ENCODE measurements around the gene RWDD3. TPM values are rescaled to one million over a fixed set of nuclear protein-coding genes. Genes with fewer than 3 reads are reported as not detected.

RWDD3 gene
- total RNA-seq, 3 donors from 2014 or later (not counting 1 experiment from before 2014, with no cell fraction given), result 8.8 to 15.3 (median 15.2) TPM

GRCh38 chr1:95203908-95204437 lies 30.0 kb upstream of the RWDD3 start:
- 27% methylated on average over 1 of the region's 1 CpG for WGBS (ENCODE audit: insufficient coverage)
- no peak for TF ChIP-seq CTCF (IDR thresholded peaks at IDR 0.05)
- Histone ChIP-seq H3K27me3 (ENCODE audit: control insufficient read depth, insufficient read depth, low read length) (no peaks in the 10 kb centered on the region), H3K9me3 (ENCODE audit: control insufficient read depth, insufficient read depth, low read length) (no peaks in the 10 kb centered on the region), H3K4me1 (ENCODE audit: control insufficient read depth, insufficient read depth, low read length) (no peaks in the 10 kb centered on the region), H3K27ac (ENCODE audit: low read length) (no peak overlapping the region), H3K4me3 (ENCODE audit: low read length) (no peak overlapping the region), H3K36me3 (ENCODE audit: control insufficient read depth, insufficient read depth, low read length) (no peaks in the 10 kb centered on the region)
- no peaks in the 10 kb centered on the region for H3K36me3 Mint-ChIP-seq
- no peak for ATAC-seq
- no peak overlapping the region for H3K4me3 Mint-ChIP-seq
- DNase-seq, result no peak
- no peak overlapping the region for H3K27ac Mint-ChIP-seq
- intact Hi-C loops (cut with micrococcal nuclease), result no loop called here
- H3K27me3 Mint-ChIP-seq (ENCODE audit: low read depth in 2 of 2), result peaks cover 8 to 11% of the 10 kb centered on the region in 2 donors
- no peaks in the 10 kb centered on the region for H3K4me1 Mint-ChIP-seq
- H3K9me3 Mint-ChIP-seq, result no peaks in the 10 kb centered on the region

GRCh38 chr1:95206514-95206913 lies 27.5 kb upstream of the RWDD3 start:
- H3K36me3 ChIP-seq (ENCODE audit: control insufficient read depth, insufficient read depth, low read length), result no peaks in the 10 kb centered on the region
- no peak for DNase-seq
- H3K4me1 ChIP-seq (ENCODE audit: control insufficient read depth, insufficient read depth, low read length), result no peaks in the 10 kb centered on the region
- no CpG with 5 or more reads among the region's 2 CpGs for WGBS (ENCODE audit: insufficient coverage)
- Mint-ChIP-seq H3K36me3 (no peaks in the 10 kb centered on the region), H3K27ac (no peak overlapping the region), H3K9me3 (peaks cover 0 to 2% of the 10 kb centered on the region in 2 donors), H3K4me1 (no peaks in the 10 kb centered on the region), H3K27me3 (ENCODE audit: low read depth in 2 of 2) (peaks cover 8 to 9% of the 10 kb centered on the region in 2 donors), H3K4me3 (no peak overlapping the region)
- no peaks in the 10 kb centered on the region for H3K27me3 ChIP-seq (ENCODE audit: control insufficient read depth, insufficient read depth, low read length)
- intact Hi-C loops (cut with micrococcal nuclease), result no loop called here
- H3K4me3 ChIP-seq (ENCODE audit: low read length), result no peak overlapping the region
- ATAC-seq, result no peak
- H3K9me3 ChIP-seq (ENCODE audit: control insufficient read depth, insufficient read depth, low read length), result no peaks in the 10 kb centered on the region
- no peak for TF ChIP-seq CTCF (IDR thresholded peaks at IDR 0.05)
- no peak overlapping the region for H3K27ac ChIP-seq (ENCODE audit: low read length)

- Mint-ChIP-seq H3K36me3 (no peaks in the 10 kb centered on the region), H3K27me3 (ENCODE audit: low read depth in 2 of 2) (peaks cover 8 to 9% of the 10 kb centered on the region in 2 donors), H3K4me1 (no peaks in the 10 kb centered on the region), H3K9me3 (peaks cover 0 to 2% of the 10 kb centered on the region in 2 donors), H3K4me3 (no peak overlapping the region), H3K27ac (no peak overlapping the region)
- DNase-seq (no peak), ATAC-seq (no peak)
- H3K4me3 ChIP-seq (ENCODE audit: low read length), result no peak overlapping the region
- intact Hi-C loops (cut with micrococcal nuclease), result no loop called here
- TF ChIP-seq CTCF (IDR thresholded peaks at IDR 0.05), result no peak
- no peaks in the 10 kb centered on the region for H3K36me3 ChIP-seq (ENCODE audit: control insufficient read depth, insufficient read depth, low read length)
- no peaks in the 10 kb centered on the region for H3K4me1 ChIP-seq (ENCODE audit: control insufficient read depth, insufficient read depth, low read length)
- no peak overlapping the region for H3K27ac ChIP-seq (ENCODE audit: low read length)
- 83% methylated on average over 6 of the region's 6 CpGs for WGBS (ENCODE audit: insufficient coverage)
- no peaks in the 10 kb centered on the region for H3K9me3 ChIP-seq (ENCODE audit: control insufficient read depth, insufficient read depth, low read length)
- H3K27me3 ChIP-seq (ENCODE audit: control insufficient read depth, insufficient read depth, low read length), result no peaks in the 10 kb centered on the region
Measured at GRCh38 chr1:95207223-95207935, 26.6 kb upstream of the RWDD3 start.
